Kidney (tissue), 14 donors: ENCODE results near the gene DOHH. TPM values are rescaled to one million over a fixed set of nuclear protein-coding genes. Genes with fewer than 3 reads are reported as not detected.

Source experiments
- DNase-seq, 5 donors: peaks; one replicate each; pipeline ENCODE4 v3.0.0-alpha.2; 2013 to 2020
- FAIRE-seq: peaks from 2 replicates; lab custom pipeline; 2012; peaks lifted over from hg19 to GRCh38; lab: Jason Lieb, UNC
- H3K27ac ChIP-seq, 2 donors: one replicate each; pipeline ENCODE4 v1.7.0; 2013; ENCODE audit warnings: low read depth in 2 of 2, low read length in 2 of 2, inconsistent platforms in 1 of 2
- H3K27me3 ChIP-seq: one replicate; pipeline ENCODE4 v1.7.1; 2013; ENCODE audit warnings: low read length, inconsistent platforms; ENCODE audit not compliant: control insufficient read depth, insufficient read depth
- H3K36me3 ChIP-seq, 3 donors: one replicate each; pipeline versions ENCODE4 v1.7.0 to v1.7.1; 2013; ENCODE audit warnings: low read length in 3 of 3, control low read depth in 1 of 3, inconsistent platforms in 1 of 3; ENCODE audit not compliant: insufficient read depth in 3 of 3, control insufficient read depth in 2 of 3
- H3K4me1 ChIP-seq, 3 donors: one replicate each; pipeline versions ENCODE4 v1.7.0 to v1.7.1; 2013; ENCODE audit warnings: low read length in 3 of 3, inconsistent platforms in 1 of 3, low read depth in 1 of 3; ENCODE audit not compliant: control insufficient read depth in 2 of 3, insufficient read depth in 2 of 3
- H3K4me3 ChIP-seq, 3 donors: one replicate each; pipeline versions ENCODE4 v1.7.0 to v1.8.1; 2013; ENCODE audit warnings: low read length in 3 of 3, control low read depth in 1 of 3, inconsistent platforms in 1 of 3
- H3K9ac ChIP-seq, 3 donors: one replicate each; pipeline versions ENCODE4 v1.7.0 to v1.7.1; 2013; ENCODE audit warnings: low read length in 3 of 3, control low read depth in 1 of 3, inconsistent platforms in 1 of 3
- H3K9me3 ChIP-seq, 3 donors: one replicate each; pipeline versions ENCODE4 v1.7.0 to v1.7.1; 2013; ENCODE audit warnings: low read length in 3 of 3, control low read depth in 1 of 3, inconsistent platforms in 1 of 3; ENCODE audit not compliant: control insufficient read depth in 2 of 3, insufficient read depth in 1 of 3
- CTCF ChIP-seq: IDR thresholded peaks from 3 replicates; pipeline ENCODE4 v1.5.1; 2012; ENCODE audit warnings: mild to moderate bottlenecking, moderate library complexity, borderline replicate concordance; ENCODE audit not compliant: insufficient read depth; ENCODE audit errors: extremely low read depth
- intact Hi-C: fragments of 100-400 bp; cut with DNase I; formaldehyde crosslinking; loops from one replicate; pipeline ENCODE4 v1.11.1; 2022
- polyA plus RNA-seq: library from polyadenylated mRNA; stranded (reverse); fragments of 350-450 nt; fragmentation: Illumina TruSeq; extraction: RNeasy Lipid Tissue Mini Kit (QIAGEN cat#74804); gene quantifications from one replicate; pipeline ENCODE4 v1.2.3, GENCODE V29; 2014; ENCODE audit warnings: low read depth, low replicate concordance; ENCODE audit not compliant: insufficient read depth
- total RNA-seq: library from RNA; stranded (reverse); fragmentation: NEBNext Ultra II Directional; extraction: Animal tissue kit (Norgen Biotek cat#: 25700); gene quantifications from one replicate; pipeline ENCODE4 v1.2.1, GENCODE V29; 2021
- donor health status: control.
- donor health status: control.
- donor health status: control.
- donor health status: control.
- donor health status: control.
- donor health status: DM: yes; HTN: yes; CAD: no.
- donor health status: Normal renal cell carcinoma (clear cell type).

Gene DOHH
- total and polyA plus RNA-seq, 2 donors from 2014 or later, result 12.2 to 20.2 TPM

DNA sequence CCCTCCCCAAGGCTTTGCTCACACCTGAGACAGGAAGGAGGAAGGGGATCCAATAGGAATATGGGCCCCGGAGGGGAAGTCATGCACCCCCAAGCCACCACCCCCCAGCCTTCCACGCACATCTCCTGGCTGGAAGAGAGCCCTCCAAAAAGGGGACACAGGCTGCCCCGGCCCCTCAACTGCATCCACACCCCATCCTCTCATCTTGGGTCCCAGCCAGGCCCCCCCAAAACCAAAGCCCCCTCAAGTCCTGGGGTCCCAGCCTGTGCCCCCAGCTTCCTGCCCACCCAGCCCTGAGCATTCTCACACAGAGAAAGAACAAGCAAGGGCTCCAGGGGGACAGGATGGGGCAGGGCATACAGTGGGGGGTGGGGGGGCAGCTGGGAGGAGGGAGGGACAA is 32.3 kb downstream of the DOHH start:
- H3K27ac ChIP-seq, result no peak overlapping the region
- no peak overlapping the region for H3K9ac ChIP-seq
- DNase-seq (no peak), FAIRE-seq (no peak)
- intact Hi-C loops, result no loop called here
- no peaks in the 10 kb centered on the region for H3K36me3 ChIP-seq
- H3K4me3 ChIP-seq, result no peak overlapping the region
- H3K4me1 ChIP-seq, result peaks cover 0 to 7% (median 0%) of the 10 kb centered on the region in 3 donors
- H3K27me3 ChIP-seq, result no peaks in the 10 kb centered on the region
- H3K9me3 ChIP-seq, result no peaks in the 10 kb centered on the region
- TF ChIP-seq CTCF, result no peak

- no peaks in the 10 kb centered on the region for H3K9me3 ChIP-seq
- H3K36me3 ChIP-seq, result peaks cover 0 to under 1% (median 0%) of the 10 kb centered on the region in 3 donors
- H3K4me1 ChIP-seq, result peaks cover 0 to 6% (median 0%) of the 10 kb centered on the region in 3 donors
- DNase-seq, result no peak
- no peak overlapping the region for H3K27ac ChIP-seq
- no peak for TF ChIP-seq CTCF
- intact Hi-C loops, result no loop called here
- H3K4me3 ChIP-seq, result no peak overlapping the region
- H3K27me3 ChIP-seq, result no peaks in the 10 kb centered on the region
- no peak for FAIRE-seq
- H3K9ac ChIP-seq, result no peak overlapping the region
Observed at GRCh38 chr19:3467437-3468198, 32.9 kb downstream of the DOHH start.

DNA sequence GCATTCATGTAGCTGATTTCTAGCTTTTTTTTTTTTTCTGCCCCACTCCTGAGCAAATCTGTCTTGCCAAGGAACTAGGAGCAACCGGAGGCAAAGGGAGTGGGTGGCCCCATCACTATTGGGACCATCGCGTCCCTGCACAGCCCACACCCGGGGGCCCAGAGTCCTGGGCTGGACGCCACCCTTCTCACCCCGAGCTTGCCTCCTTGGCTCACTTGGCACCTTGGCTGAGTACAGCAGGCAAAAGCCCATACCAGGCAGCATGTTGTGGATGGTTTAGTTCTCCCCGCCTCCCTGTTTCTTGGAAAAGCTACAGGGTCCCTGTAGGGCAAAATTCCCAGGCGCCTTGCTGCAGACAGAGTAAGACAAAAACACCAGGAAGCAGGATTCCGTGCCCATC is 33.8 kb downstream of the DOHH start:
- H3K9me3 ChIP-seq, result no peaks in the 10 kb centered on the region
- intact Hi-C loops, result no loop called here
- H3K4me1 ChIP-seq, result no peaks in the 10 kb centered on the region
- no peak overlapping the region for H3K27ac ChIP-seq
- no peak for TF ChIP-seq CTCF
- no peak for FAIRE-seq
- peaks cover 0 to 4% (median 0%) of the 10 kb centered on the region in 3 donors for H3K36me3 ChIP-seq
- no peak for DNase-seq
- H3K27me3 ChIP-seq, result no peaks in the 10 kb centered on the region
- no peak overlapping the region for H3K4me3 ChIP-seq
- H3K9ac ChIP-seq, result no peak overlapping the region
